K562 (cell line): ENCODE data around the gene UBE2D2. TPM values are rescaled to one million over a fixed set of nuclear protein-coding genes. Genes with fewer than 3 reads are reported as not detected.

ENCODE experiments used
- ATAC-seq: fragments of 200-7000 bp; cut with Tn5 transposase; 3 replicates; pipeline ENCODE4 v1.9.1; 2020; ENCODE audit warnings: moderate library complexity
- BruUV-seq: library from RNA; stranded (reverse); fragments of 400-500 nt; replicated peaks from 2 replicates; lab custom pipeline; 2021; lab: Mats Ljungman, UMichigan
- CTCF ChIA-PET: fragments of 300-600 bp; formaldehyde crosslinking; extraction: SDS; loops from one replicate; lab custom pipeline; 2021; ENCODE audit warnings: low intra/inter-chr PET ratio; lab: Yijun Ruan, JAX
- POLR2A ChIA-PET: fragments of 300-600, 350-650 bp; sonication (Branson Sonifier 250); formaldehyde crosslinking; extraction: SDS; loops from one replicate; lab custom pipeline; 2021; ENCODE audit warnings: antibody characterized with exemption, inconsistent platforms; lab: Yijun Ruan, JAX
- DNase-seq, 4 experiments: peaks; one replicate each; pipeline versions ENCODE4 v3.0.0 to v3.0.0-alpha.2; 2011 to 2018; ENCODE audit warnings: low spot score in 3 of 4, mixed read lengths in 3 of 4; ENCODE audit errors: extremely low read depth in 1 of 4
- FAIRE-seq: peaks from 2 replicates; lab custom pipeline; 2011; peaks lifted over from hg19 to GRCh38; lab: Jason Lieb, UNC
- H2AFZ ChIP-seq: 2 replicates; pipeline ENCODE4 v1.6.0; 2011; ENCODE audit warnings: low read depth, low read length, control low read depth, inconsistent platforms
- H3K27ac ChIP-seq: fragments of 200-600 bp; 3 replicates; pipeline ENCODE4 v1.8.0; 2011; ENCODE audit warnings: low read depth, mild to moderate bottlenecking, control low read depth, inconsistent platforms, low read length, moderate library complexity, mixed read lengths; ENCODE audit errors: extremely low read depth
- H3K27me3 ChIP-seq, 2 experiments: fragments of 300-600 bp in 1 of 2; 2 replicates in 1 of 2; 3 replicates in 1 of 2; pipeline versions ENCODE4 v1.6.0 to v1.8.0; 2011; ENCODE audit warnings: inconsistent platforms in 2 of 2, low read length in 2 of 2, mild to moderate bottlenecking in 1 of 2, mixed read lengths in 1 of 2, moderate library complexity in 1 of 2; ENCODE audit not compliant: control insufficient read depth in 2 of 2, insufficient read depth in 2 of 2
- H3K36me3 ChIP-seq: fragments of 300-600 bp; 3 replicates; pipeline ENCODE4 v1.8.0; 2011; ENCODE audit warnings: mild to moderate bottlenecking, low read length, inconsistent platforms; ENCODE audit not compliant: control insufficient read depth, insufficient read depth
- H3K4me1 ChIP-seq, 2 experiments: fragments of 200-600 bp in 1 of 2; replicated peaks in 1 of 2; 2 replicates in 1 of 2; 3 replicates in 1 of 2; pipeline versions ENCODE4 v1.5.1 to v1.8.0; 2011; ENCODE audit warnings: inconsistent platforms in 2 of 2, low read length in 2 of 2, mild to moderate bottlenecking in 1 of 2, mixed read lengths in 1 of 2, moderate library complexity in 1 of 2; ENCODE audit not compliant: control insufficient read depth in 2 of 2, insufficient read depth in 2 of 2
- H3K4me2 ChIP-seq: 2 replicates; pipeline ENCODE4 v1.6.1; 2011; ENCODE audit warnings: low read length, control low read depth, inconsistent platforms, mixed read lengths; ENCODE audit not compliant: insufficient read depth
- H3K4me3 ChIP-seq: fragments of 200-600 bp; sonication (generic), shearing (Covaris generic); 2 replicates; pipeline ENCODE4 v1.5.1; 2016; ENCODE audit warnings: control low read depth, inconsistent platforms
- H3K79me2 ChIP-seq: fragments of 200-600 bp; 3 replicates; pipeline ENCODE4 v1.8.0; 2011; ENCODE audit warnings: low read length, inconsistent platforms; ENCODE audit not compliant: control insufficient read depth, insufficient read depth
- H3K9ac ChIP-seq, 2 experiments: 2 replicates each; pipeline versions ENCODE4 v1.6.0 to v1.6.1; 2011; ENCODE audit warnings: low read depth in 2 of 2, low read length in 2 of 2, control low read depth in 1 of 2, inconsistent platforms in 1 of 2, mild to moderate bottlenecking in 1 of 2, mixed read lengths in 1 of 2; ENCODE audit not compliant: insufficient read depth in 1 of 2
- H3K9me1 ChIP-seq: one replicate; pipeline ENCODE4 v1.6.0; 2011; ENCODE audit warnings: inconsistent platforms, mild to moderate bottlenecking, low read length, moderate library complexity; ENCODE audit not compliant: control insufficient read depth, insufficient read depth
- H3K9me3 ChIP-seq: replicated peaks from 2 replicates; pipeline ENCODE4 v1.5.1; 2011; ENCODE audit warnings: low read depth, low read length, inconsistent platforms; ENCODE audit not compliant: control insufficient read depth, insufficient read depth
- H4K20me1 ChIP-seq: replicated peaks from 2 replicates; pipeline ENCODE4 v1.6.1; 2011; ENCODE audit warnings: low read length, inconsistent platforms, mixed read lengths; ENCODE audit not compliant: control insufficient read depth, insufficient read depth
- CHCHD3 ChIP-seq: fragments of 250-450 bp; sonication (Bioruptor Pico); IDR thresholded peaks from 2 replicates; pipeline ENCODE4 v2.1.2; 2022; ENCODE audit warnings: mild to moderate bottlenecking
- NFIC ChIP-seq: fragments of 450-650 bp; IDR thresholded peaks from 2 replicates; pipeline ENCODE4 v1.6.1; 2017; ENCODE audit warnings: mild to moderate bottlenecking, inconsistent platforms
- NFIX ChIP-seq: fragments of 250-450 bp; sonication (Bioruptor Pico); IDR thresholded peaks from 2 replicates; pipeline ENCODE4 v1.4.0; 2020; ENCODE audit warnings: low read depth, mild to moderate bottlenecking, moderate library complexity
- SMARCA4 ChIP-seq: fragments of 450-650 bp; IDR thresholded peaks from 2 replicates; pipeline ENCODE4 v1.6.1; 2016
- SP2 ChIP-seq: IDR thresholded peaks from 2 replicates; pipeline ENCODE4 v1.6.1; 2011; ENCODE audit warnings: mild to moderate bottlenecking, low read depth, low read length, moderate library complexity; ENCODE audit not compliant: poor library complexity, severe bottlenecking; ENCODE audit errors: extremely low read depth
- TCF7L2 ChIP-seq: fragments of 150-350 bp; IDR thresholded peaks from 2 replicates; pipeline ENCODE4 v1.6.1; 2016; ENCODE audit warnings: low read depth, mild to moderate bottlenecking, low read length, moderate library complexity
- ZC3H4 ChIP-seq: sonication (generic); formaldehyde crosslinking; IDR thresholded peaks from 2 replicates; pipeline ENCODE4 v1.9.0; 2021; ENCODE audit warnings: missing genetic modification reagents, borderline replicate concordance
- ZNF561 ChIP-seq: fragments of 450-650 bp; formaldehyde crosslinking; conservative IDR thresholded peaks from 2 replicates; pipeline ENCODE4 v1.4.0; 2020; ENCODE audit warnings: mild to moderate bottlenecking, moderate library complexity
- whole genome bisulfite sequencing: fragments of 100-300 bp; shearing (Covaris generic); methylation state at CpG from one replicate; pipeline ENCODE4 v1.1.6; 2016; ENCODE audit warnings: low coverage, mixed read lengths; ENCODE audit not compliant: insufficient coverage; ENCODE audit errors: missing lambda C conversion rate; 5-methylcytosine and 5-hydroxymethylcytosine counted together
- in situ Hi-C: fragments of 300-500 bp; cut with MboI; formaldehyde crosslinking; loops from 4 replicates; pipeline ENCODE4 v1.15.0; 2018; ENCODE audit warnings: inconsistent platforms, mixed read lengths
- intact Hi-C: fragments of 100-400 bp; cut with micrococcal nuclease; formaldehyde crosslinking; loops from 2 replicates; pipeline ENCODE4 v1.14.2; 2022
- polyA plus RNA-seq, 8 experiments: library from polyadenylated mRNA; depleted of rRNA in 4 of 8; stranded (reverse) in 5 of 8; unstranded in 3 of 8; fragments of >200 nt; fragmentation: Nextera tagmentation in 2 of 8; fragmentation: Illumina TruSeq in 1 of 8; extraction: Ambion mirVana in 2 of 8; extraction: Trizol in 1 of 8; gene quantifications; 2 replicates each; pipeline versions ENCODE4 v1.2.1 to v1.2.3, GENCODE V29; 2011 to 2014; ENCODE audit warnings: inconsistent platforms in 1 of 8, missing spikeins in 1 of 8
- total RNA-seq, 7 experiments: library from RNA; depleted of rRNA in 6 of 7; stranded (reverse); fragments of >200 nt in 6 of 7; fragmentation: Illumina TruSeq in 2 of 7; extraction: Trizol in 2 of 7; gene quantifications; 2 replicates each; pipeline versions ENCODE4 v1.2.1 to v1.2.3, GENCODE V29; 2011 to 2021; ENCODE audit warnings: low replicate concordance in 1 of 7
- TF ChIP-seq, protein P1 (sequence below): fragments of 250-450 bp; sonication (Bioruptor Pico); IDR thresholded peaks from 2 replicates; pipeline ENCODE4 v1.8.0; 2022; ENCODE audit warnings: inconsistent platforms, mild to moderate bottlenecking, moderate library complexity, borderline replicate concordance
- TF ChIP-seq, protein P2 (sequence below), 2 experiments: IDR thresholded peaks; 2 replicates each; pipeline ENCODE4 v1.6.1; 2011; ENCODE audit warnings: borderline replicate concordance in 1 of 2, control low read depth in 1 of 2, low read depth in 1 of 2, low read length in 1 of 2, mild to moderate bottlenecking in 1 of 2, mixed read lengths in 1 of 2, moderate library complexity in 1 of 2; ENCODE audit not compliant: insufficient read depth in 1 of 2, insufficient read length in 1 of 2, poor library complexity in 1 of 2, severe bottlenecking in 1 of 2; ENCODE audit errors: extremely low read depth in 1 of 2

UBE2D2 gene
- total and polyA plus RNA-seq, 9 of the 15 experiments (the other 6 are each of a cell fraction or from before 2014, with no cell fraction given), result 53.6 to 198 (median 122) TPM

DNA sequence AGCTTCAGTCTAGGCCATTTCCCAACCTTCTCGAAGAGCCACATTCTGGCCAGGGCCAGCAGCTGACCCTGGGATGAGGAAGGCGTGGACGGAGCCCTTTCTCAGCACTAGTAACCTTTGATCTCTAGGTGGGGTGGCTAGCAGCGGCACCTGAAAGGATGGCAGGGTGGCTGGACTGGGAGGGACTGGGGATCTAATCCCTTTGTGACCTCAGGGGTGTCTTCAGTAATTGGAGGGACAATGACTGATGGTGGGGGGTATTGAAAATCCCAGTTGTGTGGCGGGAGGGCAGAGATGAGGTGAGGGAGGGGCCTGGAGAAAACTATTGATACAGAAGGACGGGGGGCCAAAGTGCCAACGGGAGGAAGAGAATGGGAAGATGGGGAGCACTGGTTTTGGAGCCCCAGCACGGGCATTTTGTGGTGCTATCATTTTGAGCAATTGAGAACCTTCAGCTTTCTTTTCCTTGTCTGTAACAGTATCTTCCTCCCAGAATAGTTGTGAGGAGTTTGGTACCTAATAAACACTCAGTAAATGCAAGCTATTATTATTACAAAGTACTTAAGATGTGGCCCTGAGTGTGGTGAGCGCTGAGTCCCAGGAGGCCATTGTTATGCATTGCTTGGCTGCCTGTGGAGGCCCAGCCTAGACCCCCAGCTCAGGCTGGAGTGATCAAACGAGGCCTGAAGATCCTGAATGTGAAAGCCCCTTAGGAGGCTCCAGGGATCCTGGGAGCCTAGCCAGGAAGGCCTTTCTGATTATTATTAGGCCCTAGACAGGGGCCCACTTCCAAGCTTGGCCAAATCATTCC is 37.3 kb upstream of the UBE2D2 start:
- H3K79me2 ChIP-seq, result no peaks in the 10 kb centered on the region
- TF ChIP-seq CHCHD3 (CRISPR knock-in tag) (no peak), ZNF561 (CRISPR knock-in tag) (no peak), NFIC (no peak), NFIX (CRISPR knock-in tag) (no peak), TCF7L2 (no peak), ZC3H4 (no peak), SP2 (no peak), SMARCA4 (no peak)
- TF ChIP-seq, protein P1, sequence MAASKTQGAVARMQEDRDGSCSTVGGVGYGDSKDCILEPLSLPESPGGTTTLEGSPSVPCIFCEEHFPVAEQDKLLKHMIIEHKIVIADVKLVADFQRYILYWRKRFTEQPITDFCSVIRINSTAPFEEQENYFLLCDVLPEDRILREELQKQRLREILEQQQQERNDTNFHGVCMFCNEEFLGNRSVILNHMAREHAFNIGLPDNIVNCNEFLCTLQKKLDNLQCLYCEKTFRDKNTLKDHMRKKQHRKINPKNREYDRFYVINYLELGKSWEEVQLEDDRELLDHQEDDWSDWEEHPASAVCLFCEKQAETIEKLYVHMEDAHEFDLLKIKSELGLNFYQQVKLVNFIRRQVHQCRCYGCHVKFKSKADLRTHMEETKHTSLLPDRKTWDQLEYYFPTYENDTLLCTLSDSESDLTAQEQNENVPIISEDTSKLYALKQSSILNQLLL (CRISPR knock-in tag), result no peak
- TF ChIP-seq, protein P2, sequence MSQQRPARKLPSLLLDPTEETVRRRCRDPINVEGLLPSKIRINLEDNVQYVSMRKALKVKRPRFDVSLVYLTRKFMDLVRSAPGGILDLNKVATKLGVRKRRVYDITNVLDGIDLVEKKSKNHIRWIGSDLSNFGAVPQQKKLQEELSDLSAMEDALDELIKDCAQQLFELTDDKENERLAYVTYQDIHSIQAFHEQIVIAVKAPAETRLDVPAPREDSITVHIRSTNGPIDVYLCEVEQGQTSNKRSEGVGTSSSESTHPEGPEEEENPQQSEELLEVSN (IDR thresholded peaks at IDR 0.05; ENCODE audit: borderline replicate concordance in 1 of 2, extremely low read depth in 1 of 2, insufficient read depth in 1 of 2, insufficient read length in 1 of 2, low read depth in 1 of 2, low read length in 1 of 2, poor library complexity in 1 of 2, severe bottlenecking in 1 of 2), result no peak
- no peak overlapping the region for H3K4me3 ChIP-seq
- CTCF ChIA-PET, result no interaction called here
- ATAC-seq (no peak), DNase-seq (peak in 1 of 4 experiments; percentile 6), FAIRE-seq (no peak)
- no peak overlapping the region for H3K4me2 ChIP-seq
- BruUV-seq, result no TSS peak
- no peaks in the 10 kb centered on the region for H4K20me1 ChIP-seq
- no peaks in the 10 kb centered on the region for H3K9me1 ChIP-seq
- no peak overlapping the region for H2AFZ ChIP-seq
- 69% methylated on average over 10 of the region's 10 CpGs for WGBS
- POLR2A ChIA-PET, result interaction anchor here (0.6 to 1.6 kb wide), 4 partner anchors 8 to 38 kb away, joined by 3 to 5 read pairs (median 3); partner anchors contain the start of gene UBE2D2
- H3K27me3 ChIP-seq, result no peaks in the 10 kb centered on the region
- intact Hi-C loops (no loop called here), in situ Hi-C loops (no loop called here)
- no peaks in the 10 kb centered on the region for H3K9me3 ChIP-seq
- H3K27ac ChIP-seq, result no peak overlapping the region
- H3K36me3 ChIP-seq, result no peaks in the 10 kb centered on the region
- peak overlapping the region in 1 of 2 experiments; percentile 29; a peak in 1 of 4 replicates for H3K9ac ChIP-seq
- peaks cover 0 to 6% of the 10 kb centered on the region in 2 experiments; a peak in 4 of 5 replicates for H3K4me1 ChIP-seq
